ENCODE measurements around the gene ARRDC2. TPM values are rescaled to one million over a fixed set of nuclear protein-coding genes. Genes with fewer than 3 reads are reported as not detected.

ARRDC2 gene
- total RNA-seq = 45.0 and 46.1 TPM in 2 replicates

GRCh38 chr19:18007917-18008673 is at the start of gene ARRDC2:
Gene ARRDC2, plus strand, starts transcription at chr19:18008170. Its CDS starts 141 bp downstream, at chr19:18008311.
- no peaks in the 10 kb centered on the region for H3K9me3 Mint-ChIP-seq
- intact Hi-C loops (cut with micrococcal nuclease) = loop anchor here (1.0 to 10.0 kb wide), 8 partner anchors 8 to 317 kb away; partner anchors contain the start of genes IFI30, IL12RB1, LSM4 and PIK3R2

GRCh38 chr19:17963936-17964691 is 43.9 kb upstream of the ARRDC2 start:
- Mint-ChIP-seq H3K27me3 (ENCODE audit: insufficient read depth) (peaks cover 46% of the 10 kb centered on the region), H3K9me3 (no peaks in the 10 kb centered on the region), H3K36me3 (ENCODE audit: low read depth) (no peaks in the 10 kb centered on the region)

More at GRCh38 chr19:18007917-18008673, at the start of gene ARRDC2:
- peak within 1 kb of the TSS; percentile 93 for H3K4me3 Mint-ChIP-seq
- H3K4me1 Mint-ChIP-seq (ENCODE audit: low read depth) = peaks cover 46% of the 10 kb centered on the region
- peak; percentile 87 for DNase-seq (ENCODE audit: low spot score)
- peak within 1 kb of the TSS; percentile 93 for H3K27ac Mint-ChIP-seq
- H3K27me3 Mint-ChIP-seq (ENCODE audit: insufficient read depth) = no peaks in the 10 kb centered on the region
- H3K36me3 Mint-ChIP-seq (ENCODE audit: low read depth) = peaks cover 33% of the 10 kb centered on the region

GRCh38 chr19:17965370-17966128 is 42.4 kb upstream of the ARRDC2 start:
- no peak overlapping the region for H3K27ac Mint-ChIP-seq
- no peaks in the 10 kb centered on the region for H3K36me3 Mint-ChIP-seq (ENCODE audit: low read depth)
- H3K4me3 Mint-ChIP-seq = no peak overlapping the region
- peaks cover 50% of the 10 kb centered on the region for H3K27me3 Mint-ChIP-seq (ENCODE audit: insufficient read depth)
- no peak for DNase-seq (ENCODE audit: low spot score)
- H3K9me3 Mint-ChIP-seq = no peaks in the 10 kb centered on the region
- intact Hi-C loops (cut with micrococcal nuclease) = loop anchor here (2.0 kb wide), 1 partner anchor 15 kb away; no protein-coding TSS in a partner anchor
- no peaks in the 10 kb centered on the region for H3K4me1 Mint-ChIP-seq (ENCODE audit: low read depth)

More at GRCh38 chr19:17963936-17964691, 43.9 kb upstream of the ARRDC2 start:
- Mint-ChIP-seq H3K4me1 (ENCODE audit: low read depth) (no peaks in the 10 kb centered on the region), H3K27ac (no peak overlapping the region), H3K4me3 (no peak overlapping the region)
- intact Hi-C loops (cut with micrococcal nuclease) = no loop called here
- DNase-seq (ENCODE audit: low spot score) = no peak

DNA sequence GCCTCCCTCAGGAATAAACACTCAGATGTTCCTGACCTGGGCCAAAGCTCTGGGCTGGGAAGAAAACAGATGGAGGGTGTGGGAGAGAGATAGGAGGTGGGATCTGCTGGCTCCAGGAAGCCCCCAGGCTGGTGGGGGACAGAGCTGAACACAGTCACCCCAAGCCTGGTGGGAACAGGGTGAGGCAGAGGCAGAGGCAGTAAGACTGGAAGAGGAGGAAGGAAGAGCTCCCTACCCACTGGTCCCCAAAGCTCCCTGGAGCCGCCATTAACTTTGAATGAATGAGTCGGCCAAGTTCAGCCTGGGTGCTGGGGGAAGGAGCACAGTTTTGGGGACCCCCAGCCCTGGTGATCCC is 41.9 kb upstream of the ARRDC2 start:
- no peak for DNase-seq (ENCODE audit: low spot score)
- H3K27me3 Mint-ChIP-seq (ENCODE audit: insufficient read depth) = peaks cover 44% of the 10 kb centered on the region
- H3K27ac Mint-ChIP-seq = no peak overlapping the region
- H3K36me3 Mint-ChIP-seq (ENCODE audit: low read depth) = no peaks in the 10 kb centered on the region
- no peaks in the 10 kb centered on the region for H3K4me1 Mint-ChIP-seq (ENCODE audit: low read depth)
- no peak overlapping the region for H3K4me3 Mint-ChIP-seq
- H3K9me3 Mint-ChIP-seq = no peaks in the 10 kb centered on the region
- intact Hi-C loops (cut with micrococcal nuclease) = loop anchor here (2.0 kb wide), 1 partner anchor 15 kb away; no protein-coding TSS in a partner anchor

GRCh38 chr19:17966550-17967256 is 41.3 kb upstream of the ARRDC2 start, which contains the start of gene KCNN1:
Gene KCNN1, plus strand, starts transcription at chr19:17967107. Its CDS starts 6,782 bp downstream, at chr19:17973889.
- peaks cover 42% of the 10 kb centered on the region for H3K27me3 Mint-ChIP-seq (ENCODE audit: insufficient read depth)
- H3K9me3 Mint-ChIP-seq = no peaks in the 10 kb centered on the region
- H3K27ac Mint-ChIP-seq = no peak within 1 kb of the TSS
- no peak within 1 kb of the TSS for H3K4me3 Mint-ChIP-seq
- no peaks in the 10 kb centered on the region for H3K36me3 Mint-ChIP-seq (ENCODE audit: low read depth)
- intact Hi-C loops (cut with micrococcal nuclease) = loop anchor here (2.0 kb wide), 1 partner anchor 16 kb away; no protein-coding TSS in a partner anchor
- no peaks in the 10 kb centered on the region for H3K4me1 Mint-ChIP-seq (ENCODE audit: low read depth)
- no peak for DNase-seq (ENCODE audit: low spot score)

- Mint-ChIP-seq H3K4me3 (no peak overlapping the region), H3K4me1 (ENCODE audit: low read depth) (no peaks in the 10 kb centered on the region), H3K27ac (no peak overlapping the region), H3K9me3 (no peaks in the 10 kb centered on the region), H3K27me3 (ENCODE audit: insufficient read depth) (peaks cover 40% of the 10 kb centered on the region), H3K36me3 (ENCODE audit: low read depth) (no peaks in the 10 kb centered on the region)
- no peak for DNase-seq (ENCODE audit: low spot score)
- intact Hi-C loops (cut with micrococcal nuclease) = loop anchor here (2.0 kb wide), 1 partner anchor 17 kb away; no protein-coding TSS in a partner anchor
Measured at GRCh38 chr19:17967257-17968051, 40.5 kb upstream of the ARRDC2 start.

GRCh38 chr19:17968362-17968761 is 39.6 kb upstream of the ARRDC2 start:
- no peaks in the 10 kb centered on the region for H3K36me3 Mint-ChIP-seq (ENCODE audit: low read depth)
- no peaks in the 10 kb centered on the region for H3K4me1 Mint-ChIP-seq (ENCODE audit: low read depth)
- H3K4me3 Mint-ChIP-seq = no peak overlapping the region
- intact Hi-C loops (cut with micrococcal nuclease) = no loop called here
- H3K9me3 Mint-ChIP-seq = no peaks in the 10 kb centered on the region
- no peak overlapping the region for H3K27ac Mint-ChIP-seq
- DNase-seq (ENCODE audit: low spot score) = no peak
- H3K27me3 Mint-ChIP-seq (ENCODE audit: insufficient read depth) = peaks cover 37% of the 10 kb centered on the region

- Mint-ChIP-seq H3K27me3 (ENCODE audit: insufficient read depth) (peaks cover 37% of the 10 kb centered on the region), H3K4me1 (ENCODE audit: low read depth) (no peaks in the 10 kb centered on the region), H3K27ac (no peak overlapping the region), H3K4me3 (no peak overlapping the region), H3K9me3 (no peaks in the 10 kb centered on the region), H3K36me3 (ENCODE audit: low read depth) (no peaks in the 10 kb centered on the region)
- intact Hi-C loops (cut with micrococcal nuclease) = no loop called here
- no peak for DNase-seq (ENCODE audit: low spot score)
Measured at GRCh38 chr19:17969096-17969792, 38.7 kb upstream of the ARRDC2 start.

GRCh38 chr19:17972230-17972629 is 35.7 kb upstream of the ARRDC2 start:
- Mint-ChIP-seq H3K4me3 (no peak overlapping the region), H3K27ac (no peak overlapping the region), H3K4me1 (ENCODE audit: low read depth) (no peaks in the 10 kb centered on the region), H3K9me3 (no peaks in the 10 kb centered on the region), H3K27me3 (ENCODE audit: insufficient read depth) (peaks cover 13% of the 10 kb centered on the region), H3K36me3 (ENCODE audit: low read depth) (no peaks in the 10 kb centered on the region)
- DNase-seq (ENCODE audit: low spot score) = no peak
- intact Hi-C loops (cut with micrococcal nuclease) = no loop called here

DNA sequence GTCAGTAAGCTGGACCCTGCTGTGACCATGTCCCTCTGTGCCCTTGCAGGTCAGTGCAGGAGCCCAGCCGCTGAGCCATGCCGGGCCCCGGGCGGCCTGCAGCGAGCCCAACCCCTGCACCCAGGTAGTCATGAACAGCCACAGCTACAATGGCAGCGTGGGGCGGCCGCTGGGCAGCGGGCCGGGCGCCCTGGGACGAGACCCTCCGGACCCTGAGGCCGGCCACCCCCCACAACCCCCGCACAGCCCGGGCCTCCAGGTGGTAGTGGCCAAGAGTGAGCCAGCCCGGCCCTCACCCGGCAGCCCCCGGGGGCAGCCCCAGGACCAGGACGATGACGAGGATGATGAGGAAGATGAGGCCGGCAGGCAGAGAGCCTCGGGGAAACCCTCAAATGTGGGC is 34.2 kb upstream of the ARRDC2 start:
- Mint-ChIP-seq H3K36me3 (ENCODE audit: low read depth) (no peaks in the 10 kb centered on the region), H3K4me1 (ENCODE audit: low read depth) (no peaks in the 10 kb centered on the region), H3K27ac (no peak overlapping the region), H3K27me3 (ENCODE audit: insufficient read depth) (peaks cover 5% of the 10 kb centered on the region), H3K4me3 (no peak overlapping the region), H3K9me3 (no peaks in the 10 kb centered on the region)
- no peak for DNase-seq (ENCODE audit: low spot score)
- intact Hi-C loops (cut with micrococcal nuclease) = no loop called here

DNA sequence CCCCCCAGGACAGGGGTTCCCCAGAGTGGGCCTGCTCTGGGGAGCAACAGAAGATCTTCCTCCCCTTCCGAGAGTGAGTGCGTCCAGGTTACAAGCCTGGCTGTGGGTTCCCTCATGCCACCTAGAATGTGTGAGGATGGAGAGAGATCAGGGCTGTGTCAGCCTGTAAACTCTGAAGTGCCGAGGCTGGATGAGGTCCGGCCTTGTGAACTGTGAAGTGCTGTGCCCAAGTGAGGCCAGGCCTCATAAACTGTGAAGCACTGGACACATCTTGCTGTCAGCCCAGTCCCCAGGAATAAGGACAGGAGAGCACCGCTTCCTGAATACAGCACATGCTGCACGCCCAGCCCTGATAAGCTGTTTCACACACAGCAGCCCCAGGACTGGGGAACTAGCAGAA is 33.4 kb upstream of the ARRDC2 start:
- Mint-ChIP-seq H3K36me3 (ENCODE audit: low read depth) (no peaks in the 10 kb centered on the region), H3K27ac (no peak overlapping the region), H3K4me3 (no peak overlapping the region), H3K27me3 (ENCODE audit: insufficient read depth) (peaks cover 7% of the 10 kb centered on the region), H3K4me1 (ENCODE audit: low read depth) (no peaks in the 10 kb centered on the region), H3K9me3 (no peaks in the 10 kb centered on the region)
- intact Hi-C loops (cut with micrococcal nuclease) = no loop called here
- no peak for DNase-seq (ENCODE audit: low spot score)

Data from activated T-helper 1 cell treated with anti-CD3 and anti-CD28 coated beads, Interleukin-12 subunit alpha, Interleukin-12 subunit beta, Interleukin-2, Interleukin-4 antibody, amounts not matched to agents 30 ng/mL and 10 ng/mL and 1 ng/mL, durations not matched to agents 14 hours and 24 hours and 36 hours (primary cell).